NAMALWA (cell line): Measurements from ENCODE around the gene SRGAP2.
"Not testable (repeated sequence)": the region's sequence is repeated elsewhere in the genome, so short reads cannot be mapped to it uniquely, and the experiment has no call there.

Experiments
- DNase-seq: peaks from one replicate; pipeline ENCODE4 v3.0.0-alpha.2; 2015; ENCODE audit warnings: low spot score

SRGAP2 gene

GRCh38 chr1:206203364-206204158 lies at the start of gene SRGAP2:
TSS of gene SRGAP2 (plus strand) at chr1:206203541. CDS start at chr1:206205971, 2,430 bp downstream.
- peak; percentile 35 for DNase-seq

GRCh38 chr1:206167350-206168029 lies 35.9 kb upstream of the SRGAP2 start:
- not testable (repeated sequence) for DNase-seq

GRCh38 chr1:206169794-206170193 lies 33.5 kb upstream of the SRGAP2 start:
- DNase-seq, result not testable (repeated sequence)

GRCh38 chr1:206173110-206173719 lies 30.1 kb upstream of the SRGAP2 start:
- not testable (repeated sequence) for DNase-seq

- DNase-seq, result not testable (repeated sequence)
Observed at GRCh38 chr1:206174182-206174868, 29.0 kb upstream of the SRGAP2 start.

GRCh38 chr1:206175459-206176113 lies 27.8 kb upstream of the SRGAP2 start:
- not testable (repeated sequence) for DNase-seq

- not testable (repeated sequence) for DNase-seq
Observed at GRCh38 chr1:206176114-206176502, 27.2 kb upstream of the SRGAP2 start.

- not testable (repeated sequence) for DNase-seq
Observed at GRCh38 chr1:206178061-206178989, 25.0 kb upstream of the SRGAP2 start.

GRCh38 chr1:206179666-206180065 lies 23.7 kb upstream of the SRGAP2 start:
- not testable (repeated sequence) for DNase-seq

GRCh38 chr1:206182368-206183317 lies 20.7 kb upstream of the SRGAP2 start:
- DNase-seq, result not testable (repeated sequence)

GRCh38 chr1:206183788-206184187 lies 19.6 kb upstream of the SRGAP2 start:
- DNase-seq, result not testable (repeated sequence)

GRCh38 chr1:206185778-206186177 lies 17.6 kb upstream of the SRGAP2 start:
- not testable (repeated sequence) for DNase-seq

- DNase-seq, result not testable (repeated sequence)
Observed at GRCh38 chr1:206186826-206187225, 16.5 kb upstream of the SRGAP2 start.

- not testable (repeated sequence) for DNase-seq
Observed at GRCh38 chr1:206195182-206195581, 8.2 kb upstream of the SRGAP2 start.

GRCh38 chr1:206196748-206197424 lies 6.5 kb upstream of the SRGAP2 start:
- not testable (repeated sequence) for DNase-seq

GRCh38 chr1:206202789-206203363 lies 465 bp upstream of the SRGAP2 start, which contains the start of gene FAM72A:
TSS of gene FAM72A (minus strand) at chr1:206202839. CDS start at chr1:206202025, 814 bp downstream.
- peak; percentile 100 for DNase-seq

GRCh38 chr1:206204159-206204511 lies 794 bp downstream of the SRGAP2 start:
- DNase-seq, result not testable (repeated sequence)

- DNase-seq, result not testable (repeated sequence)
Observed at GRCh38 chr1:206204871-206205270, 1.5 kb downstream of the SRGAP2 start.
